ENCODE measurements around the gene CNTNAP5.

Gene CNTNAP5

GRCh38 chr2:124874219-124874618 lies 849.1 kb downstream of the CNTNAP5 start:
- in situ Hi-C loops (cut with HindIII; ENCODE audit: low sequenced_read_pairs), result no loop called here

- in situ Hi-C loops (cut with HindIII; ENCODE audit: low sequenced_read_pairs), result no loop called here
Measured at GRCh38 chr2:124874676-124875075, 849.6 kb downstream of the CNTNAP5 start.

- in situ Hi-C loops (cut with HindIII; ENCODE audit: low sequenced_read_pairs), result no loop called here
Measured at GRCh38 chr2:124875627-124876244, 850.6 kb downstream of the CNTNAP5 start.

DNA sequence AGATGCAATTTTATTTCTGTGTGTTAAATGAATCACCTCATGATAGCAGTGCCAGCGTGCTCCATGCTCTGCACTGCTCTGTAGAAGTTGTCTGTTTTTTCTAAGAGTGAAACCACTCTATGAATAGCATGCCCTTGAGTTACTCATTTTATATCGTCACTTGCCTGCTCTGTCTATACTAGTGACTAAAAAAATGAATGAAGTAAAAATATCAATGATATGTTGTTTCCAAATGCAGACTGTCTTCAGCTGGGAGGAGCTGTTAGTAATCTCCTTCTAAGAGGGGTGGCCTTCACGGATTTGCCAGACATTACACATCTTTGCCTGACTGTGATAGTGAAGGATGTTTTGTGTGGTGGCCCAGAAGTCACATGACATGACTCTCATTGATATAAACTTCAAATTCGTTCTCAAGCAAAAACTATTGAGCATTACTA lies 852.1 kb downstream of the CNTNAP5 start:
- in situ Hi-C loops (cut with HindIII; ENCODE audit: low sequenced_read_pairs), result no loop called here

- in situ Hi-C loops (cut with HindIII; ENCODE audit: low sequenced_read_pairs), result no loop called here
Measured at GRCh38 chr2:124879640-124880039, 854.6 kb downstream of the CNTNAP5 start.

GRCh38 chr2:124880995-124881394 lies 855.9 kb downstream of the CNTNAP5 start:
- in situ Hi-C loops (cut with HindIII; ENCODE audit: low sequenced_read_pairs), result no loop called here

GRCh38 chr2:124882423-124882822 lies 857.3 kb downstream of the CNTNAP5 start:
- in situ Hi-C loops (cut with HindIII; ENCODE audit: low sequenced_read_pairs), result no loop called here

- in situ Hi-C loops (cut with HindIII; ENCODE audit: low sequenced_read_pairs), result no loop called here
Measured at GRCh38 chr2:124883595-124883994, 858.5 kb downstream of the CNTNAP5 start.

DNA sequence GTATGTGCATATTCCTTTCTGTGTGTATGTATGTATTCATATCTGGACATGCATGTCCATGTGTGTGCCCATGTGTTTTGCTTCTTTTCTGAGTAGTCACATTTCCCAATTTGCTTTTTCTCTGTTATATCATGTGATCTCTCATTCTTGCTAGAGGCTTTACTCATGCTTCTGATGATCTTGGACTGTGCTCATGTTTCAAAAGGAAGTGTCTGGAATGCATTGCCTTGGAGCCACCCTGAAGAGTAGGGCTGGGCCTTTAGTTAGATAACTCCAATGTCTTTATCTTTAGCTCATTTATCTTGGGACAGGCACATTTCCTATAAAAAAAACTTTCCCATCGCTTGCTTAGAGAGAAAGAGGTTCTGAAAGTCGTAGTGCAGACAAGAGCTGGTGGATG lies 859.2 kb downstream of the CNTNAP5 start:
- in situ Hi-C loops (cut with HindIII; ENCODE audit: low sequenced_read_pairs), result no loop called here

- in situ Hi-C loops (cut with HindIII; ENCODE audit: low sequenced_read_pairs), result no loop called here
Measured at GRCh38 chr2:124886216-124886615, 861.1 kb downstream of the CNTNAP5 start.

DNA sequence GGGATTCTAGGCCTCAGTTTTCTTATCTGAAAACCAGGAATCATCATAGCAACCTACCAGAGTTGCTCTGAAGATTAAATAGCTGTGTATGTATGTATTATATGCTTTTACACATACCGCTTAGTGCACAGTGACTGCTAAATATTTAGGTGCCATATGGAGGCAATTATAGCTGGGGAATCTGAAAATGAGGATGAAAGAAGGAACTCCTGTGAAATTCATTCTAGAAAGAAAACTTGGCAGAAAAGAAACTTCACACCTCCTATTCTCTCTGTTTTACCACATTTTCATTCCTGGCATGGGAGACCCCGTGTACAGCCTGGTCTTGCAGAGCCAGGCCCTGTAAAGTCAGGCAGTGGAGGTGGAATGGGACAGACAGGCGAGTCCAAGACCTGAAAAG lies 862.4 kb downstream of the CNTNAP5 start:
- in situ Hi-C loops (cut with HindIII; ENCODE audit: low sequenced_read_pairs), result no loop called here

- in situ Hi-C loops (cut with HindIII; ENCODE audit: low sequenced_read_pairs), result no loop called here
Measured at GRCh38 chr2:124888431-124888830, 863.3 kb downstream of the CNTNAP5 start.

DNA sequence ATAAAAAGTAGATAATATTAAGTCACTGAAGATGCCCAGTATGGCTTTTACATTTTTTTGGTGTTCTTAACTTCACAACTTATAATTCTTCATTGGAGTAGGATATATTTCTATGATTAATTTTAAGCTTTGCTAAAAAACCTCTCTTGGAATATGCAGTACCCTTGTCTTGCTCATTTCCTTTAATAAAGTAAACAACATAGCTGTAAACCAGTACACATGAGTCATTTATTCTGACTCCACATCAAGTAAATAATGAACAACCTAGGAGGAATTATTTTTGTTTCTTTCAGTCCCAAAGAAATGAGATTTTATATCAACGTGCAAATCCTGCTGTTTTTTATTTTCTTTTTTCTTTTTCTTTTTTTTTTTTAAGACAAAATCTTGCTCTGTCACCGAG lies 869.1 kb downstream of the CNTNAP5 start:
- in situ Hi-C loops (cut with HindIII; ENCODE audit: low sequenced_read_pairs), result no loop called here

GRCh38 chr2:124898827-124899226 lies 873.7 kb downstream of the CNTNAP5 start:
- in situ Hi-C loops (cut with HindIII; ENCODE audit: low sequenced_read_pairs), result no loop called here

GRCh38 chr2:124908411-124908810 lies 883.3 kb downstream of the CNTNAP5 start:
- in situ Hi-C loops (cut with HindIII; ENCODE audit: low sequenced_read_pairs), result no loop called here

DNA sequence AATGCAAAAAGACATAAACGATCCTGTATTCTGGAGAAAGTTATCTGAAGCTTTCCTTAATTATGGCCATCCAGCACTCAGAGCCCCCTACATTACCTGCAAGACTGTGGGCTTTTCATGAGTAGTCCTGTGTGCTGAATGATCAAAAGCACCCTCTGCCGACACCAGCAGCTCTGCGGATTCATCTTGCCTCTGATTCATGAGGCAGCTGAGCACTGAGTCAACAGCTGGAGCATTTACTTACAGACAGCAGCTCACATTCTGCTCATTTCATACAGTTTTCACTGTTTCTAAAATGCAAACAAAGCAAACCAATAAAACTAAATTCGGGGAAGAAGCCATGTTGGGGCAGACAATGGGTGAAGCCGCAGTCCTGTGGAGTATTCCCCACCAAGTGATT lies 886.5 kb downstream of the CNTNAP5 start:
- in situ Hi-C loops (cut with HindIII; ENCODE audit: low sequenced_read_pairs), result no loop called here

DNA sequence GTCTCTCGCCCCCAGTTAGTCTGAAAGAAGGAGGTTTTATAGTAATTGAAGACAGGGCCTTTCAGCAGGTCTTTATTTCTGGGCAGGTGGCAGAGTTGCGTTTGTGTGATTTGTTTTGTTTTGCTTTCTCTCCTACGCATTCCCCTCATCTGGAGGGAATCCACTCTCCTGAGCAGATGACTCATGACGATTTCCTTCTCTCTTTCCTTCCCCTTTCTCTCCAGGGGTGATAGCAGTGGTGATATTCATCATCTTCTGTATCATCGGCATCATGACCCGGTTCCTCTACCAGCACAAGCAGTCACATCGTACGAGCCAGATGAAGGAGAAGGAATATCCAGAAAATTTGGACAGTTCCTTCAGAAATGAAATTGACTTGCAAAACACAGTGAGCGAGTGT lies 888.8 kb downstream of the CNTNAP5 start:
- in situ Hi-C loops (cut with HindIII; ENCODE audit: low sequenced_read_pairs), result no loop called here

DNA sequence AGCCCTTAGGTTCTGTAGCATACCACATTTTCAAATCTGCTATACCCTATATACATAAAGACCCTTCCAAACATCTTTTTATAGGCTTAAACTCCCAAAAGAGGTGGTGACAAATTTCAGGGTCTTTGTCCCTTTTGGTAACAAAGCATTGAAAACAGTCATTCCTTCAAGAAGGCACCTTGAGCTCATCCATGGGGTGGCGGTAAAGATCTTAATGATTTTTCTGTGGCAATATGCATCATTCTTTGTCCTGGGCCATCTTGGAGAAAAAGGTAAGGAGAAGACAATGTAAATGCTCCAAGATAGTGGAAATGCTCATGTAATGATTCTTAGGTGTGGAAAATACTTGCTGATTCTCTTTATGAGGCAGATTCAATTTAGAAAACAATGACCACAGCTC lies 890.5 kb downstream of the CNTNAP5 start:
- in situ Hi-C loops (cut with HindIII; ENCODE audit: low sequenced_read_pairs), result no loop called here

GRCh38 chr2:124919296-124919695 lies 894.2 kb downstream of the CNTNAP5 start:
- in situ Hi-C loops (cut with HindIII; ENCODE audit: low sequenced_read_pairs), result no loop called here

DNA sequence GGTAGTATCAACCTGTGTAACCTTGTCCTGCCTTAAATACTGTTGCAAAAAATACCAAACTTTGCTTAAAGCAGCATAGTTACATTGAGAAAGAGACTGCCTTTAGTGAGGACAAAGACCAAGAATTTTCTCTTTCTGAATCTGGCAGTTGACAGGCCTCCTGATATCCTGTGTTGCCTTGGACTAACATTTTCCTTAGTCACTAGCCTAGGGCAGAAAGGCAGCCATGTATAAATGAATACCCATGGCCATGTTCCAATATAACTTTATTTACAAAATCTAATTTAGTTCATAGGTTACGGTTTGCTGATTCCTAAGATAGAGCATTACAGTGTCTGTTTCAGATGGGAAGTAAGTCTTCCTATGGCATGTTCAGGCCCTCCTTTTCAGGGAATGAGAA lies 895.4 kb downstream of the CNTNAP5 start:
- in situ Hi-C loops (cut with HindIII; ENCODE audit: low sequenced_read_pairs), result no loop called here

- in situ Hi-C loops (cut with HindIII; ENCODE audit: low sequenced_read_pairs), result no loop called here
Measured at GRCh38 chr2:124921191-124921590, 896.1 kb downstream of the CNTNAP5 start.

DNA sequence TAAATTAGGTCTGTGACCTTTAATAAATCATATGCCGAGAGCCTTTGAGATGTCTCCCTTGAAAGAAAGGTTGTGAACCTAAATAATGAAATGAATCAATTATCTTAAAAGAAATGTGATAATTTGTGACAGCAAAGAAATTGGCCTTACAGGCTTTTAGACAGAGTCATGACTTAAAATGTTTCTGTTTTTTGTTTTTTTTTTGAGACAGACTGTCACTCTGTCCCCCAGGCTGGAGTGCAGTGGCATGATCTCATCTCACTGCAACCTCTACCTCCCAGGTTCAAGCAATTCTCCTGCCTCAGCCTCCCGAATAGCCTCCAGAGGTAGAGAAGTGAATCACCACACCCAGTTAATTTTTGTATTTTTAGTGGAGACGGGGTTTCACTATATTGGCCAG lies 898.0 kb downstream of the CNTNAP5 start:
- in situ Hi-C loops (cut with HindIII; ENCODE audit: low sequenced_read_pairs), result no loop called here

DNA sequence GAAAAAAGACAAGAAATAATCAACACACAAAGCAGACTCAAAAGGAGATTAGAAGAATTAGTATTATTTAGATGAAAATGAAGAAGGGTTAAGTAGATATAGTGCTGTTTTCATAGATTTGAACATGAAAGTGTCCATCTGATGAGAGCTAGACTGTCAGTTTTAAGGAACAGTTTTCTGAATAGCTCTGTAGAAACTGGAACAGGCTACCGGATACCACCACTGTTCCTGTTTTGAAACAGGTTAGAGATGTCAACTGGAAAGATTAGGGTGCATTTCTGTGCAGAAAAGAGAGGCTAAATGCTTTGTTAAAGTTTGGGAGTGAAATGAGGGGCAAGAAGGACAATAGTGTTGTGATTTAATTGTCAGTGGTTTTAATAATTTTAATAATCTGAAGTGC lies 908.8 kb downstream of the CNTNAP5 start:
- in situ Hi-C loops (cut with HindIII; ENCODE audit: low sequenced_read_pairs), result no loop called here
